ENCODE results near the gene ARHGAP12.

- TF ChIP-seq EZH2 (IDR thresholded peaks at IDR 0.05; ENCODE audit: insufficient read depth, poor library complexity, severe bottlenecking) (no peak), EZH2phosphoT487 (IDR thresholded peaks at IDR 0.05; ENCODE audit: insufficient read depth, low read depth) (no peak)
These were observed 61.0 kb downstream of the ARHGAP12 start for GRCh38 chr10:31867646-31868045.
